ENCODE measurements around the gene KCTD2. TPM values are rescaled to one million over a fixed set of nuclear protein-coding genes. Genes with fewer than 3 reads are reported as not detected.
A peak's percentile ranks its signal among the peaks of the same experiment; 100 is the strongest.
"Not testable (repeated sequence)": the region's sequence is repeated elsewhere in the genome, so short reads cannot be mapped to it uniquely, and the experiment has no call there.

The KCTD2 gene
- total RNA-seq, 5 donors from 2014 or later (not counting 1 experiment from before 2014, with no cell fraction given): 22.0 to 32.8 (median 29.0) TPM

- H3K36me3 Mint-ChIP-seq, H3K9me3 Mint-ChIP-seq: not testable (repeated sequence)
These were observed 20.4 kb upstream of the KCTD2 start for GRCh38 chr17:75026650-75027049.

GRCh38 chr17:75030161-75030560 is 16.9 kb upstream of the KCTD2 start:
- ChIA-PET CTCF (interaction anchor here in 1 of 2 donors (0.6 kb wide), 1 partner anchor 30 kb away, joined by 5 read pairs; no protein-coding TSS in a partner anchor), POLR2A (interaction anchor here in 1 of 2 donors (0.6 kb wide), 1 partner anchor 16 kb away, joined by 6 read pairs; no protein-coding TSS in a partner anchor)
- WGBS (ENCODE audit: insufficient coverage): no CpG with 5 or more reads among the region's 8 CpGs
- Histone ChIP-seq H3K27me3 (replicated peaks in 1 of 2; ENCODE audit: control insufficient read depth in 2 of 2, extremely low read depth in 1 of 2, insufficient read depth in 2 of 2, low read length in 1 of 2) (peaks cover 0 to 6% of the 10 kb centered on the region in 2 experiments), H3K9me3 (no peaks in the 10 kb centered on the region), H3K36me3 (ENCODE audit: control insufficient read depth in 2 of 2, extremely low read depth in 1 of 2, insufficient read depth in 1 of 2, low read length in 1 of 2) (no peaks in the 10 kb centered on the region), H3K4me3 (ENCODE audit: control insufficient read depth in 1 of 2, extremely low read depth in 1 of 2, low read length in 1 of 2) (peak overlapping the region in 1 of 2 donors; percentile 5), H3K4me1 (ENCODE audit: control insufficient read depth in 1 of 2, extremely low read depth in 1 of 2, insufficient read depth in 2 of 2, low read length in 2 of 2) (peaks cover 3 to 37% of the 10 kb centered on the region in 2 experiments), H3K27ac (ENCODE audit: low read length) (no peak overlapping the region)
- H3K9me3 Mint-ChIP-seq: peaks cover 0 to 5% (median 4%) of the 10 kb centered on the region in 3 donors
- H3K27me3 Mint-ChIP-seq: peaks cover 0 to 3% of the 10 kb centered on the region in 2 donors
- peak overlapping the region; percentile 36 to 44 for H3K27ac Mint-ChIP-seq
- no peak for ATAC-seq (replicated peaks in 1 of 4)
- peaks cover 40 to 48% (median 43%) of the 10 kb centered on the region in 3 donors for H3K4me1 Mint-ChIP-seq
- H3K4me3 Mint-ChIP-seq: no peak overlapping the region
- H3K36me3 Mint-ChIP-seq: no peaks in the 10 kb centered on the region
- no peak for DNase-seq

More at GRCh38 chr17:75026650-75027049, 20.4 kb upstream of the KCTD2 start:
- H3K36me3 ChIP-seq (ENCODE audit: control insufficient read depth in 2 of 2, extremely low read depth in 1 of 2, insufficient read depth in 1 of 2, low read length in 1 of 2); H3K27ac ChIP-seq (ENCODE audit: low read length); H3K27me3 Mint-ChIP-seq; H3K27me3 ChIP-seq (replicated peaks in 1 of 2; ENCODE audit: control insufficient read depth in 2 of 2, extremely low read depth in 1 of 2, insufficient read depth in 2 of 2, low read length in 1 of 2); H3K4me3 ChIP-seq (ENCODE audit: control insufficient read depth in 1 of 2, extremely low read depth in 1 of 2, low read length in 1 of 2); H3K27ac Mint-ChIP-seq; DNase-seq; H3K9me3 ChIP-seq; ATAC-seq (replicated peaks in 1 of 4); H3K4me3 Mint-ChIP-seq; CTCF ChIA-PET: not testable (repeated sequence)
- 100% methylated on average over 1 of the region's 2 CpGs for WGBS (ENCODE audit: insufficient coverage)
- H3K4me1 Mint-ChIP-seq: peaks cover 12 to 35% (median 19%) of the 10 kb centered on the region in 3 donors
- peaks cover 3 to 10% of the 10 kb centered on the region in 2 experiments for H3K4me1 ChIP-seq (ENCODE audit: control insufficient read depth in 1 of 2, extremely low read depth in 1 of 2, insufficient read depth in 2 of 2, low read length in 2 of 2)
- POLR2A ChIA-PET: interaction anchor here in 1 of 2 donors (0.9 kb wide), 1 partner anchor 189 kb away, joined by 3 read pairs; no protein-coding TSS in a partner anchor

DNA sequence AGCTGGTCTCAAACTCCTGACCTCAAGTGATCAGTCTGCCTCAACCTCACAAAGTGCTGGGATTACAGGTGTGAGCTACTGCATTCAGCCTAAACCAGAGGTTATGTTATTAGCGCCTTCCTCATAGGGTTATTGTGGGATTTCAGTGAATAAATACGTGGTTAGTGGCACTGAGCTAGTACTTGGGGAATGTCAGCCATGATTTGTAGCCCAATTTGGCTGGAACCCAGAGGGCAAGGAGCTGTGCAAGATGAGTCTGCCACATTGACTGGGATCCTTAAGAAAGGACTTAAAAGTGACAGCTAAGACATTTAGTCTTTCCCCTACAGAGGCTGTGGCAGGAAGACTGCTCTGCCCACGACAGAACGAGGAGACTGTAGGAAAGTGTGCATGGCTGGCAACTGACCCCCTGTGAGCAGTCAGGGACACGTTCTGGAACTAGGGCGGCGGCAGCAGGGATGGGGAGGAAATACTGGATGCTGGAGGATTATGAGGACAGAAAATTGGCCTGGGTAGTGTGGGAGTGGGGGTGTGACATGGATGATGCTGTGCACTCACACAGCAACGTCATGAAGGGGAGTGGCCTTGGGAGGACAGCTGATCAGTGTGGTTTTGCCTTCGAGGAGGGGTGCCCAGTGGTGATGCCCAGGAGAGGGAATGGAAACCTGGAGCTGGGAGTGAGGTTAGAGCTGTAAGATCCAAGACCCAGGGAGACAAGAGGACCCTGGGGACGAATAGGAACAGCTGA is 14.9 kb upstream of the KCTD2 start:
- ATAC-seq (replicated peaks in 1 of 4) (peak in 1 of 4 experiments; percentile 36), DNase-seq (peak in 33 of 35 experiments; percentile 25 to 82 (median 58))
- H3K27me3 Mint-ChIP-seq: peaks cover 0 to 3% of the 10 kb centered on the region in 2 donors
- Histone ChIP-seq H3K4me3 (ENCODE audit: control insufficient read depth in 1 of 2, extremely low read depth in 1 of 2, low read length in 1 of 2) (peak overlapping the region in 1 of 2 donors; percentile 12), H3K27me3 (replicated peaks in 1 of 2; ENCODE audit: control insufficient read depth in 2 of 2, extremely low read depth in 1 of 2, insufficient read depth in 2 of 2, low read length in 1 of 2) (peaks cover 0 to 6% of the 10 kb centered on the region in 2 experiments), H3K9me3 (no peaks in the 10 kb centered on the region), H3K4me1 (ENCODE audit: control insufficient read depth in 1 of 2, extremely low read depth in 1 of 2, insufficient read depth in 2 of 2, low read length in 2 of 2) (peaks cover 3 to 52% of the 10 kb centered on the region in 2 experiments), H3K36me3 (ENCODE audit: control insufficient read depth in 2 of 2, extremely low read depth in 1 of 2, insufficient read depth in 1 of 2, low read length in 1 of 2) (no peaks in the 10 kb centered on the region), H3K27ac (ENCODE audit: low read length) (peak overlapping the region; percentile 82)
- CTCF ChIA-PET: interaction anchor here in 1 of 2 donors (0.6 to 1.8 kb wide), 6 partner anchors 19 to 173 kb away, joined by 3 to 7 read pairs (median 5); partner anchors contain the start of gene MRPL58
- H3K4me3 Mint-ChIP-seq: peak overlapping the region; percentile 69 to 75 (median 72)
- POLR2A ChIA-PET: interaction anchor here in 1 of 2 donors (0.5 kb wide), 1 partner anchor 16 kb away, joined by 3 read pairs; no protein-coding TSS in a partner anchor
- H3K36me3 Mint-ChIP-seq: no peaks in the 10 kb centered on the region
- peaks cover 0 to 4% (median 3%) of the 10 kb centered on the region in 3 donors for H3K9me3 Mint-ChIP-seq
- peaks cover 50 to 55% (median 53%) of the 10 kb centered on the region in 3 donors for H3K4me1 Mint-ChIP-seq
- whole genome bisulfite sequencing (ENCODE audit: insufficient coverage): 14% methylated on average over 10 of the region's 10 CpGs
- peak overlapping the region; percentile 81 to 95 for H3K27ac Mint-ChIP-seq

- H3K9me3 ChIP-seq: no peaks in the 10 kb centered on the region
- H3K27me3 ChIP-seq (replicated peaks in 1 of 2; ENCODE audit: control insufficient read depth in 2 of 2, extremely low read depth in 1 of 2, insufficient read depth in 2 of 2, low read length in 1 of 2): peaks cover 0 to 6% of the 10 kb centered on the region in 2 experiments
- ChIA-PET POLR2A (no interaction called here), CTCF (interaction anchor here in 1 of 2 donors (0.9 to 1.8 kb wide), 4 partner anchors 20 to 169 kb away, joined by 3 to 7 read pairs (median 5); partner anchors contain the start of gene MRPL58)
- Mint-ChIP-seq H3K9me3 (peaks cover 0 to 4% (median 3%) of the 10 kb centered on the region in 3 donors), H3K4me3 (peak overlapping the region; percentile 69 to 88 (median 86)), H3K4me1 (peaks cover 54 to 59% (median 57%) of the 10 kb centered on the region in 3 donors), H3K27me3 (peaks cover 0 to 3% of the 10 kb centered on the region in 2 donors), H3K36me3 (no peaks in the 10 kb centered on the region), H3K27ac (peak overlapping the region; percentile 97 to 100)
- H3K36me3 ChIP-seq (ENCODE audit: control insufficient read depth in 2 of 2, extremely low read depth in 1 of 2, insufficient read depth in 1 of 2, low read length in 1 of 2): no peaks in the 10 kb centered on the region
- peaks cover 6 to 53% of the 10 kb centered on the region in 2 experiments for H3K4me1 ChIP-seq (ENCODE audit: control insufficient read depth in 1 of 2, extremely low read depth in 1 of 2, insufficient read depth in 2 of 2, low read length in 2 of 2)
- peak in 3 of 35 experiments; percentile 4 to 56 (median 19) for DNase-seq
- WGBS (ENCODE audit: insufficient coverage): 7% methylated on average over 5 of the region's 13 CpGs
- ATAC-seq (replicated peaks in 1 of 4): peak in 1 of 4 experiments; percentile 5
- peak overlapping the region in 1 of 2 donors; percentile 12 for H3K4me3 ChIP-seq (ENCODE audit: control insufficient read depth in 1 of 2, extremely low read depth in 1 of 2, low read length in 1 of 2)
- H3K27ac ChIP-seq (ENCODE audit: low read length): peak overlapping the region; percentile 82
These were observed 14.2 kb upstream of the KCTD2 start for GRCh38 chr17:75032720-75033280.

DNA sequence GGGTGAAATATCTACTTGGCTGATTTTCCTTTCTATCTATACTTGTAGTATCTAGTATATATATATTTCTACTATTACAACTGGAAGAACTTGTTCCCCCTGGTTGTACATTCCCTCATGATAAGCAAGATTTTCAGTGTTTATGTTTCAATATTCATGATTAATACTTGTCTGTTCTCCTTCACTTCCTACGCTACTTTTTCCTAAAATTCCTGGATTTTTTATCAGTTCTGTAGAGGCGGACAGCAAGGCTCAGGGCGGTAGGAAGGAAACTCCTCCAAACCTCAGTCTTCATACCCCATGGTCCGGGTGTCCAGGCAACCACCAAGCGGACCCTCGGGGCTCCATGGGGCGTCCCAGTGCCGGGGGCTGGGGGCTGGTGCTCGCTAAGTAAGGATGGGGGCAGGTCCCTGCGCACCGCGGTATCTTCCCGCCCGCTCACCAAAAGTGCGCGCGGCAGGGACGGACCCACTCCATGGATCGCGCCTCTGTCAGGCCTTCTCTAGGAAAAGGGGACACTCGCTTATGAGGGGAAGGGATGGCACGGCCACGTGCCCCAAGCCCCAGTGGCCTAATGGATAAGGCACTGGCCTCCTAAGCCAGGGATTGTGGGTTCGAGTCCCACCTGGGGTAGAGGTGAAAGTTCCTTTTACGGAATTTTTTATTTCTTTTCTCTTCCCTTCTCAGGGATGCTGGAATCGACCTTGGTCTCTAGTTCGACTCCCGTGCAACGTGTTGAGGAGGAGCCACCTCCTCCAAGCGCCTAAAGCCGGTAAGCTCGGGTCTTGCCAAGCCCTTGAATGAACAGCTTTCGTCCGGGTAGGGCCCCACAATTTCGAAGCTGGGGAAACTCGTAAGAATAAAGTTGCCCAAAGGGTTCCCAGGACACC is 13.4 kb upstream of the KCTD2 start:
- POLR2A ChIA-PET: no interaction called here
- Mint-ChIP-seq H3K4me1 (peaks cover 54 to 59% (median 57%) of the 10 kb centered on the region in 3 donors), H3K36me3 (peaks cover 4% of the 10 kb centered on the region), H3K27me3 (peaks cover 0 to 3% of the 10 kb centered on the region in 2 donors), H3K9me3 (peaks cover 0 to 4% (median 3%) of the 10 kb centered on the region in 3 donors), H3K4me3 (peak overlapping the region; percentile 69 to 88 (median 86)), H3K27ac (peak overlapping the region; percentile 97 to 100)
- H3K9me3 ChIP-seq: no peaks in the 10 kb centered on the region
- ATAC-seq (replicated peaks in 1 of 4): peak in 2 of 4 experiments; percentile 13
- H3K4me1 ChIP-seq (ENCODE audit: control insufficient read depth in 1 of 2, extremely low read depth in 1 of 2, insufficient read depth in 2 of 2, low read length in 2 of 2): peaks cover 6 to 53% of the 10 kb centered on the region in 2 experiments
- DNase-seq: peak; percentile 66 to 90 (median 80)
- peak overlapping the region; percentile 67 to 82 for H3K4me3 ChIP-seq (ENCODE audit: control insufficient read depth in 1 of 2, extremely low read depth in 1 of 2, low read length in 1 of 2)
- WGBS (ENCODE audit: insufficient coverage): 2% methylated on average over 22 of the region's 36 CpGs
- peaks cover 0 to 3% of the 10 kb centered on the region in 2 donors for H3K36me3 ChIP-seq (ENCODE audit: control insufficient read depth in 2 of 2, extremely low read depth in 1 of 2, insufficient read depth in 1 of 2, low read length in 1 of 2)
- peak overlapping the region; percentile 82 for H3K27ac ChIP-seq (ENCODE audit: low read length)
- CTCF ChIA-PET: interaction anchor here in 1 of 2 donors (0.6 to 0.9 kb wide), 2 partner anchors 72 to 157 kb away, joined by 3 to 4 read pairs; no protein-coding TSS in a partner anchor
- H3K27me3 ChIP-seq (replicated peaks in 1 of 2; ENCODE audit: control insufficient read depth in 2 of 2, extremely low read depth in 1 of 2, insufficient read depth in 2 of 2, low read length in 1 of 2): peaks cover 0 to 6% of the 10 kb centered on the region in 2 experiments
